A673 (cell line): ENCODE results near the gene PRM3. TPM values are rescaled to one million over a fixed set of nuclear protein-coding genes. Genes with fewer than 3 reads are reported as not detected.

Experiments used
- BruUV-seq: library from RNA; stranded (reverse); fragments of 400-500 nt; replicated peaks from 2 replicates; lab custom pipeline; 2021; lab: Mats Ljungman, UMichigan
- CTCF ChIA-PET: fragments of 300-600 bp; sonication (Branson Sonifier 250); formaldehyde crosslinking; loops from one replicate; lab custom pipeline; 2022; ENCODE audit warnings: antibody characterized with exemption; lab: Charles Lee
- POLR2A ChIA-PET: fragments of 300-600 bp; sonication (Branson Sonifier 250); formaldehyde crosslinking; loops from one replicate; lab custom pipeline; 2022; ENCODE audit warnings: antibody characterized with exemption; ENCODE audit not compliant: low non-redundant PET; lab: Charles Lee
- DNase-seq: peaks from one replicate; pipeline ENCODE4 v3.0.0-alpha.2; 2015; ENCODE audit warnings: low spot score
- H3K27ac ChIP-seq: fragments of 200-600 bp; sonication (generic); 2 replicates; pipeline ENCODE4 v1.5.1; 2016; ENCODE audit warnings: mixed run types, low read depth, mild to moderate bottlenecking, mixed read lengths, antibody characterized with exemption, low read length; ENCODE audit not compliant: poor library complexity, severe bottlenecking
- H3K27me3 ChIP-seq: fragments of 200-600 bp; sonication (generic); replicated peaks from 2 replicates; pipeline ENCODE4 v1.6.1; 2017; ENCODE audit warnings: mixed run types, low read depth, mild to moderate bottlenecking, mixed read lengths, antibody characterized with exemption, low read length; ENCODE audit not compliant: insufficient read depth, poor library complexity
- H3K36me3 ChIP-seq: fragments of 200-600 bp; sonication (generic); 2 replicates; pipeline ENCODE4 v1.6.1; 2016; ENCODE audit warnings: mixed run types, mild to moderate bottlenecking, mixed read lengths, antibody characterized with exemption, low read length; ENCODE audit not compliant: insufficient read depth, poor library complexity, severe bottlenecking
- H3K4me1 ChIP-seq: fragments of 200-600 bp; sonication (generic); 2 replicates; pipeline ENCODE4 v1.6.1; 2017; ENCODE audit warnings: mixed run types, mild to moderate bottlenecking, mixed read lengths, antibody characterized with exemption, low read length; ENCODE audit not compliant: insufficient read depth, poor library complexity, severe bottlenecking
- H3K4me3 ChIP-seq: fragments of 200-600 bp; sonication (generic); 2 replicates; pipeline ENCODE4 v1.5.1; 2016; ENCODE audit warnings: low read depth, mixed run types, mild to moderate bottlenecking, mixed read lengths, low read length; ENCODE audit not compliant: poor library complexity, severe bottlenecking
- H3K9me3 ChIP-seq: fragments of 200-600 bp; sonication (generic); 2 replicates; pipeline ENCODE4 v1.6.1; 2016; ENCODE audit warnings: mixed run types, low read depth, mild to moderate bottlenecking, mixed read lengths, antibody characterized with exemption, low read length; ENCODE audit not compliant: poor library complexity, severe bottlenecking
- EZH2 ChIP-seq: fragments of 200-600 bp; sonication (generic); IDR thresholded peaks from 2 replicates; pipeline ENCODE4 v1.6.1; 2017; ENCODE audit warnings: borderline replicate concordance, low read depth, mild to moderate bottlenecking, mixed read lengths, antibody characterized with exemption, low read length; ENCODE audit not compliant: poor library complexity, severe bottlenecking
- intact Hi-C: fragments of 100-400 bp; cut with micrococcal nuclease; formaldehyde crosslinking; loops from one replicate; pipeline ENCODE4 v1.10.0; 2022; ENCODE audit not compliant: unreplicated experiment
- total RNA-seq: library from RNA; stranded (reverse); gene quantifications from 2 replicates; pipeline ENCODE4 v1.2.3, GENCODE V29; 2021
- TF ChIP-seq, protein P1 (sequence below): fragments of 300-800, 200-600 bp; sonication (generic); conservative IDR thresholded peaks from 2 replicates; pipeline ENCODE4 v1.5.1; 2017; ENCODE audit warnings: low read depth, mild to moderate bottlenecking, antibody characterized with exemption, low read length, moderate library complexity, mixed read lengths

Gene PRM3
- total RNA-seq, 1 experiment from 2014 or later: not detected

- Histone ChIP-seq H3K27ac (no peak overlapping the region), H3K4me3 (no peak overlapping the region), H3K9me3 (no peaks in the 10 kb centered on the region), H3K36me3 (no peaks in the 10 kb centered on the region), H3K4me1 (no peaks in the 10 kb centered on the region), H3K27me3 (no peaks in the 10 kb centered on the region)
- intact Hi-C loops: no loop called here
- TF ChIP-seq, protein P1, sequence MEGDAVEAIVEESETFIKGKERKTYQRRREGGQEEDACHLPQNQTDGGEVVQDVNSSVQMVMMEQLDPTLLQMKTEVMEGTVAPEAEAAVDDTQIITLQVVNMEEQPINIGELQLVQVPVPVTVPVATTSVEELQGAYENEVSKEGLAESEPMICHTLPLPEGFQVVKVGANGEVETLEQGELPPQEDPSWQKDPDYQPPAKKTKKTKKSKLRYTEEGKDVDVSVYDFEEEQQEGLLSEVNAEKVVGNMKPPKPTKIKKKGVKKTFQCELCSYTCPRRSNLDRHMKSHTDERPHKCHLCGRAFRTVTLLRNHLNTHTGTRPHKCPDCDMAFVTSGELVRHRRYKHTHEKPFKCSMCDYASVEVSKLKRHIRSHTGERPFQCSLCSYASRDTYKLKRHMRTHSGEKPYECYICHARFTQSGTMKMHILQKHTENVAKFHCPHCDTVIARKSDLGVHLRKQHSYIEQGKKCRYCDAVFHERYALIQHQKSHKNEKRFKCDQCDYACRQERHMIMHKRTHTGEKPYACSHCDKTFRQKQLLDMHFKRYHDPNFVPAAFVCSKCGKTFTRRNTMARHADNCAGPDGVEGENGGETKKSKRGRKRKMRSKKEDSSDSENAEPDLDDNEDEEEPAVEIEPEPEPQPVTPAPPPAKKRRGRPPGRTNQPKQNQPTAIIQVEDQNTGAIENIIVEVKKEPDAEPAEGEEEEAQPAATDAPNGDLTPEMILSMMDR: no peak
- TF ChIP-seq EZH2: no peak
- CTCF ChIA-PET: no interaction called here
- POLR2A ChIA-PET: no interaction called here
- BruUV-seq: no TSS peak
- DNase-seq: no peak
These were observed 30.1 kb upstream of the PRM3 start for GRCh38 chr16:11303405-11304138.

GRCh38 chr16:11302977-11303376, 29.5 kb upstream of the PRM3 start:
- intact Hi-C loops: no loop called here
- DNase-seq: no peak
- Histone ChIP-seq H3K27ac (no peak overlapping the region), H3K4me3 (no peak overlapping the region), H3K36me3 (no peaks in the 10 kb centered on the region), H3K9me3 (no peaks in the 10 kb centered on the region), H3K27me3 (no peaks in the 10 kb centered on the region), H3K4me1 (no peaks in the 10 kb centered on the region)
- ChIA-PET POLR2A (no interaction called here), CTCF (no interaction called here)
- TF ChIP-seq, protein P1: no peak
- TF ChIP-seq EZH2: no peak
- BruUV-seq: no TSS peak

DNA sequence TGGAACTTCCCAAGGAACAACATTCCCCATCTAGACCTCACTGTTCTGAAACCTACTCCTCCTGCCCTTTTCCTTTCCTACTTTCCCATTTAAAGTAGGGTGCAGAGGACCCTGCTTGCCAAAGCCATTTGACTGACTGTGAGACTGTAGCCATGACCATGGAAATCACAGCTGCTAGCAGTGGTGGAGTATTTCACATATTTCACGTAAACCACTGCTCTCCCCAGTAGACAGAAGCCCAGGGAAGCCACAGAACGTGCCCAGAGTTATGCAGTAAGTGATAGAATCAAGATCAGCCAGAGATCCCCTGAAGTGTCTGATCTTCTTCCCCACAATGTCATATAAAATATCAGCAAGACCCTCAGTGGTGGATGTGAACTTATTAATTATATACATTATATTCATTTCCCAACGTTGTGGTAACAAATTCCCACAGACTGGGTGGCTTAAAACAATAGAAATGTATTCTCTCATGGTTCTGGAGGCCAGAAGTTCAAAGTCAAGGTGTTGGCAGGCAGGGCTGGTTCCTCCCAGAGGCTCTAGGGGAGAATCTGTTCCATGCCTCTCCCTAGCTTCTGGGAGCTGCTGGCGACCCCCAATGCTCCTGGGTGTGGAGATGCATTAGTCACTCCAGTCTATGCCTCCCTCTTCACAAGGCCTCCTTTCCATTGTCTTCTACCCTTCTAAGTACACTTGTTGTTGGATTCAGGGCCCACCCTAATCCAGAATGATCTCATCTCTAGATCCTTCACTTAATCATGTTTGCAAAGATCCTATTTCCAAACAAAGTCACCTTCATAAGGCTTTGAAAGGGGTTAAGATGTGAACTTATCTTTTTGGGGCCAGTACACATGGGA, 28.4 kb upstream of the PRM3 start:
- no peaks in the 10 kb centered on the region for H3K9me3 ChIP-seq
- no peaks in the 10 kb centered on the region for H3K27me3 ChIP-seq
- DNase-seq: no peak
- no peaks in the 10 kb centered on the region for H3K36me3 ChIP-seq
- H3K4me1 ChIP-seq: no peaks in the 10 kb centered on the region
- H3K27ac ChIP-seq: no peak overlapping the region
- TF ChIP-seq, protein P1: no peak
- no peak for TF ChIP-seq EZH2
- POLR2A ChIA-PET: no interaction called here
- CTCF ChIA-PET: no interaction called here
- no peak overlapping the region for H3K4me3 ChIP-seq
- no TSS peak for BruUV-seq
- intact Hi-C loops: no loop called here
